Activated CD4-positive, alpha-beta T cell treated with anti-CD3 and anti-CD28 coated beads, Interleukin-2, amount 10 ng/mL, durations not matched to agents 24 days and 14 days (primary cell): ENCODE data around the gene SASH1. TPM values are rescaled to one million over a fixed set of nuclear protein-coding genes. Genes with fewer than 3 reads are reported as not detected.

Source experiments
- DNase-seq: peaks from one replicate; pipeline ENCODE4 v3.0.0; 2022
- H3K27ac Mint-ChIP-seq: one replicate; pipeline ENCODE4 v1.8.0; 2022; ENCODE audit warnings: mild to moderate bottlenecking, mixed read lengths
- H3K27me3 Mint-ChIP-seq: one replicate; pipeline ENCODE4 v1.8.0; 2022; ENCODE audit warnings: mixed read lengths
- H3K36me3 Mint-ChIP-seq: one replicate; pipeline ENCODE4 v1.8.0; 2022; ENCODE audit warnings: low read depth, mild to moderate bottlenecking, mixed read lengths
- H3K4me1 Mint-ChIP-seq: one replicate; pipeline ENCODE4 v1.8.0; 2021; ENCODE audit warnings: mixed read lengths
- H3K4me3 Mint-ChIP-seq: one replicate; pipeline ENCODE4 v1.8.0; 2022; ENCODE audit warnings: mild to moderate bottlenecking, moderate library complexity, mixed read lengths
- H3K9me3 Mint-ChIP-seq: one replicate; pipeline ENCODE4 v1.8.0; 2021; ENCODE audit warnings: mixed read lengths
- intact Hi-C: fragments of 100-400 bp; cut with micrococcal nuclease; formaldehyde crosslinking; loops from one replicate; pipeline ENCODE4 v1.15.1; 2023
- total RNA-seq: library from RNA; stranded (reverse); gene quantifications from 2 replicates; pipeline ENCODE4 v1.2.3, GENCODE V29; 2022

SASH1 gene
- total RNA-seq, 1 donor from 2014 or later: 0.44 TPM

- Mint-ChIP-seq H3K27me3 (peaks cover 15% of the 10 kb centered on the region), H3K4me3 (no peak overlapping the region), H3K36me3 (no peaks in the 10 kb centered on the region), H3K9me3 (no peaks in the 10 kb centered on the region), H3K4me1 (no peaks in the 10 kb centered on the region), H3K27ac (no peak overlapping the region)
- no peak for DNase-seq
- intact Hi-C loops: no loop called here
Observed at GRCh38 chr6:148493424-148493823, 150.8 kb downstream of the SASH1 start.

DNA sequence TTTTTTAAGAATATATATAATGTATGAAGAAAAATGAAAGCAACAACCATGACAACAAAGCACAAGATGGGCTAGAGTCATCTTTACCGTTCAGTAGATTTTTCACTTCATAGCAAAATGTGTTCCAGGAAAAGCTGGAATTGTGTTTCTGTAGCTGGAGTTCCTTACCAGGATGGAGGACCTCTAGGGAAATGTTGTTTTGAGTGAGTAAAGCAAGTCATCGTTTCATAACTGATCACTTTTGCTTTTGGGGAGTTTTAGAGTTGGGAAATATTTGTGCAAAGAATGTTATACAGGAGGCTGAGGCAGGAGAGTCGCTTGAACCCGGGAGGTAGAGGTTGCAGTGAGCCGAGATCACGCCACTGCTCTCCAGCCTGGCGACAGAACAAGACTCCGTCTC is 151.6 kb downstream of the SASH1 start:
- H3K9me3 Mint-ChIP-seq: no peaks in the 10 kb centered on the region
- no peak overlapping the region for H3K4me3 Mint-ChIP-seq
- no peak for DNase-seq
- H3K27me3 Mint-ChIP-seq: peaks cover 11% of the 10 kb centered on the region
- H3K27ac Mint-ChIP-seq: no peak overlapping the region
- H3K36me3 Mint-ChIP-seq: no peaks in the 10 kb centered on the region
- intact Hi-C loops: no loop called here
- no peaks in the 10 kb centered on the region for H3K4me1 Mint-ChIP-seq

GRCh38 chr6:148495029-148495428 is 152.4 kb downstream of the SASH1 start:
- Mint-ChIP-seq H3K27me3 (peaks cover 11% of the 10 kb centered on the region), H3K36me3 (no peaks in the 10 kb centered on the region), H3K4me3 (no peak overlapping the region), H3K27ac (no peak overlapping the region), H3K9me3 (no peaks in the 10 kb centered on the region), H3K4me1 (no peaks in the 10 kb centered on the region)
- DNase-seq: no peak
- intact Hi-C loops: no loop called here

- intact Hi-C loops: no loop called here
- Mint-ChIP-seq H3K4me3 (no peak overlapping the region), H3K4me1 (no peaks in the 10 kb centered on the region), H3K27me3 (peaks cover 13% of the 10 kb centered on the region), H3K9me3 (no peaks in the 10 kb centered on the region), H3K36me3 (no peaks in the 10 kb centered on the region), H3K27ac (no peak overlapping the region)
- DNase-seq: no peak
Observed at GRCh38 chr6:148497257-148497656, 154.6 kb downstream of the SASH1 start.

GRCh38 chr6:148497717-148498116 is 155.1 kb downstream of the SASH1 start:
- no peak for DNase-seq
- Mint-ChIP-seq H3K9me3 (no peaks in the 10 kb centered on the region), H3K4me1 (no peaks in the 10 kb centered on the region), H3K27ac (no peak overlapping the region), H3K27me3 (peaks cover 13% of the 10 kb centered on the region), H3K36me3 (no peaks in the 10 kb centered on the region), H3K4me3 (no peak overlapping the region)
- intact Hi-C loops: no loop called here

GRCh38 chr6:148500402-148500801 is 157.8 kb downstream of the SASH1 start:
- no peak overlapping the region for H3K27ac Mint-ChIP-seq

DNA sequence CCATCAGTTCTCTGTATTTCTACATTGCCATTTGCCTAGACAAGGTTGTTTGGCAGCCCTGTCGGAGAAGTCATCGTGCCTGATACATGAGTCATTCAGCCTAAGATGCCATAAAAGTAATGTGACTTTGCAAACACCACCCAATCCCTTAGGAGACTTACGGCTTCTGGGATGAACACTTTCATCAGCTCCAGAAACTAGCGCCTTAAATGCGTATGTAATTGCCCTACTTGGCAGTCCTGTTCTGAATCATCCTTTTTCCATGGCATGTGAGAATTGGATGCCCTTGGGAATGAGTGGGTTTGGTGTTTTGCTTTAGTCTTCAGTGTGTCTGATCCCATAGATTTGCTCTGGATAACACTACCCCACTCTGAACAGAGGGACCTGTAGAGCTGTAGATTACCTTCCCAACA is 158.5 kb downstream of the SASH1 start:
- no peak overlapping the region for H3K4me3 Mint-ChIP-seq
- H3K4me1 Mint-ChIP-seq: no peaks in the 10 kb centered on the region
- H3K27ac Mint-ChIP-seq: no peak overlapping the region

More at GRCh38 chr6:148500402-148500801, 157.8 kb downstream of the SASH1 start:
- DNase-seq: no peak
- Mint-ChIP-seq H3K36me3 (no peaks in the 10 kb centered on the region), H3K4me3 (no peak overlapping the region), H3K9me3 (no peaks in the 10 kb centered on the region), H3K27me3 (peaks cover 9% of the 10 kb centered on the region), H3K4me1 (no peaks in the 10 kb centered on the region)
- intact Hi-C loops: no loop called here

DNA sequence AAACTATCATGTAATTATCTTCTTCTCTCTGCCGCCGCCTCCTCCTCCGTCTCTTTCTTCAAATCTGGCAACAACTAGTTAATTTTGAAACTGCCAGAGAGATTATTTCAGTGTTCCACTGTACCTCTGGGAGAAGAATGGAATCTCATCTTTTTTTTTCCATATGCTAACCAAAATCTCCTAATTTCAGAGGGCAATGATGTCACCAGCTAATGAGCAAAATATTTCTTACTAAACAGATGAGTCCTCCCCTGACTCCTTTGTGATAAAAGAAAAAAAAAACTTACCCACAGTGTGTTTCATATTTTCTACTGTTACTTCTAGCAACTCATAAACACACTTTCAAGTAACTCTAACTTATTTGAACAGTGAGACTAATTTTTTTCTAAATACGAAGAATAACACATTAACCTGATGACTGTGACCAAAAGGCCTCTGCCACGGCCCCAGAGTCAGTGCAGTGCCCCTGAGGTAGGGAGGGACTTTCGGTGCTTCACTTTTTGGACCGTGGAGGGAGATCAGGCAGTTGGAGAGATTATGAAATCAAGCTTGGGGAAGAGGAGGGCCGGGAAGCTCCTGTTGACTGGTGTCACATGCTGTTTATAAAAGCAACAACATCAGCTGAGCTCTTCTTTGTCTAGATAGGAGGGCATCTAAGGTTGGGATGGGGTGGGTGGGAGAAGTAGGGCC is 159.6 kb downstream of the SASH1 start:
- Mint-ChIP-seq H3K27ac (no peak overlapping the region), H3K36me3 (no peaks in the 10 kb centered on the region), H3K27me3 (peaks cover 9% of the 10 kb centered on the region), H3K4me3 (no peak overlapping the region), H3K9me3 (no peaks in the 10 kb centered on the region), H3K4me1 (no peaks in the 10 kb centered on the region)
- no peak for DNase-seq
- intact Hi-C loops: no loop called here

More for the DNA sequence above, 158.5 kb downstream of the SASH1 start:
- no peak for DNase-seq
- Mint-ChIP-seq H3K9me3 (no peaks in the 10 kb centered on the region), H3K36me3 (no peaks in the 10 kb centered on the region), H3K27me3 (peaks cover 9% of the 10 kb centered on the region)
- intact Hi-C loops: no loop called here

DNA sequence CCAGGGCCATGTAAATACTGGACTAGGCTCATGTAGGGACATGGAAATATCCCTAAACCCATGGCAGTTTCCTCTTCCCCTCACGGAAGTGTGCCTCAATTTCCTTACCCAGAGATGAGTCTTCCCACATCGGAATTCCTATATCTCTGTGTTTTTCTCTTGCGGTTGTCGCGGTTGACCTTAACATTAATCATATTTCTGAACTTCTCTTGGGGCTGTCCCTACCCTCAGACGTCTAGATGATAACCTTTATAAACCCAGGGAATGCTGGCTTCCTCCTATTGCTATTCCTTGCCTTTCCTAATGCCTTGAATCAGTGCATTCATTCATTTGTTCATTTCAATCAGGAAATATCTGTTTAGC is 160.1 kb downstream of the SASH1 start:
- Mint-ChIP-seq H3K27ac (no peak overlapping the region), H3K9me3 (no peaks in the 10 kb centered on the region), H3K27me3 (peaks cover 7% of the 10 kb centered on the region), H3K4me3 (no peak overlapping the region), H3K4me1 (no peaks in the 10 kb centered on the region), H3K36me3 (no peaks in the 10 kb centered on the region)
- DNase-seq: no peak
- intact Hi-C loops: no loop called here

DNA sequence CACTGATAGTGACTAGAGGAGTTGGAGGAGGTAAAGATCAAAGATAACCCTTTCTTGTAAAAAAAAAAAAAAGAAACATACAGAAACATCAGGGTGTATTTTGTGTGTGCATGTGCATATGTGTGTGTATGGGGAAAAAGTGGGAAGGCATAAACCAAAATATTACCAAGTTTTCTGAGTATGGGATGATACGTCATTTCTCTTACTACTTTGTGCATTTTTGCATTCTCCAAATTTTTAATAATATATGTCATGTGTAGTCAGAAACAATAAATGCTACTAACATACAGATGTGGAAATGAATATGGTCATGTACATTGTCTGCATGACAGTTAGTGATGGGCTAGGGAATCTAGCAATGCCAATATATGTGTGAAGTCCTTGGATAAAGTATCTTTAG is 161.1 kb downstream of the SASH1 start:
- Mint-ChIP-seq H3K27me3 (peaks cover 12% of the 10 kb centered on the region), H3K4me3 (no peak overlapping the region), H3K27ac (no peak overlapping the region), H3K4me1 (no peaks in the 10 kb centered on the region), H3K36me3 (no peaks in the 10 kb centered on the region), H3K9me3 (no peaks in the 10 kb centered on the region)
- DNase-seq: no peak
- intact Hi-C loops: no loop called here

- H3K27ac Mint-ChIP-seq: no peak overlapping the region
- no peaks in the 10 kb centered on the region for H3K9me3 Mint-ChIP-seq
- peaks cover 11% of the 10 kb centered on the region for H3K27me3 Mint-ChIP-seq
Observed at GRCh38 chr6:148507774-148508173, 165.1 kb downstream of the SASH1 start.

DNA sequence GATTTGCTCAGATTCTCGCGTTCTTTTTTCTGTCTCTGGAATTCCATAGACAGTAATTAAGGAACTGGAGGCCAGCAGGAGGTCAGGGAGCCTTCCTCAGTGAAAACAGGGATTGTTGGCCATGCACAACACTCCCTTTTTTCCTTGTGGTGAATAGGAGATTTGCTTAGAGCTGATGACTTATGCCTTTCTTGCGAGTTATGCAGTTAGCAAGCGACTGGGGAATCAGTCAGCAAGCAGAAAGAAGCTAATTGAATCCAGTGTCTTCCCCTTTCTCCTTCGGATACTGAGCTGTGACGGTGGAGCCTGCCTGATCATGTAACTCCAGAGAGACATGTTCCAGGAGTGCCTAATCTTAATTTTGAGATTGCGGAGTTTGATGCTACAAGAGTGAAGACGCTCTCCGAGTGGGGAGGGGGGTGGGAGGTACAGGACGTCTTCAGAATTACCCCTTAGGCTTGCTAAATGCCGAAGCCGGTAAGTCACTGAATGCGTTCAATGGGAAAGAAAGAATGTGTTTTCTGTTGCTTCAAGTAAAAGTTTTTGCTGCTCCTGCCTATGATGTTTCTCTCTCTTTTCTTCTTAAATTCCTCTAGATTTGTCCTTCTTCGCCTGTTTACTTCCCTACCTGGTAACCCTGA is 165.9 kb downstream of the SASH1 start:
- H3K9me3 Mint-ChIP-seq: no peaks in the 10 kb centered on the region
- H3K4me3 Mint-ChIP-seq: no peak overlapping the region
- H3K4me1 Mint-ChIP-seq: no peaks in the 10 kb centered on the region
- intact Hi-C loops: no loop called here
- H3K27ac Mint-ChIP-seq: no peak overlapping the region
- peaks cover 14% of the 10 kb centered on the region for H3K27me3 Mint-ChIP-seq
- no peaks in the 10 kb centered on the region for H3K36me3 Mint-ChIP-seq
- no peak for DNase-seq

More at GRCh38 chr6:148507774-148508173, 165.1 kb downstream of the SASH1 start:
- no peak overlapping the region for H3K4me3 Mint-ChIP-seq
- DNase-seq: no peak
- H3K36me3 Mint-ChIP-seq: no peaks in the 10 kb centered on the region
- intact Hi-C loops: no loop called here
- no peaks in the 10 kb centered on the region for H3K4me1 Mint-ChIP-seq

GRCh38 chr6:148509119-148509799 is 166.6 kb downstream of the SASH1 start:
- intact Hi-C loops: no loop called here
- H3K9me3 Mint-ChIP-seq: no peaks in the 10 kb centered on the region
- no peak for DNase-seq
- peaks cover 14% of the 10 kb centered on the region for H3K27me3 Mint-ChIP-seq
- no peaks in the 10 kb centered on the region for H3K36me3 Mint-ChIP-seq
- H3K4me1 Mint-ChIP-seq: no peaks in the 10 kb centered on the region
- no peak overlapping the region for H3K27ac Mint-ChIP-seq
- H3K4me3 Mint-ChIP-seq: no peak overlapping the region

DNA sequence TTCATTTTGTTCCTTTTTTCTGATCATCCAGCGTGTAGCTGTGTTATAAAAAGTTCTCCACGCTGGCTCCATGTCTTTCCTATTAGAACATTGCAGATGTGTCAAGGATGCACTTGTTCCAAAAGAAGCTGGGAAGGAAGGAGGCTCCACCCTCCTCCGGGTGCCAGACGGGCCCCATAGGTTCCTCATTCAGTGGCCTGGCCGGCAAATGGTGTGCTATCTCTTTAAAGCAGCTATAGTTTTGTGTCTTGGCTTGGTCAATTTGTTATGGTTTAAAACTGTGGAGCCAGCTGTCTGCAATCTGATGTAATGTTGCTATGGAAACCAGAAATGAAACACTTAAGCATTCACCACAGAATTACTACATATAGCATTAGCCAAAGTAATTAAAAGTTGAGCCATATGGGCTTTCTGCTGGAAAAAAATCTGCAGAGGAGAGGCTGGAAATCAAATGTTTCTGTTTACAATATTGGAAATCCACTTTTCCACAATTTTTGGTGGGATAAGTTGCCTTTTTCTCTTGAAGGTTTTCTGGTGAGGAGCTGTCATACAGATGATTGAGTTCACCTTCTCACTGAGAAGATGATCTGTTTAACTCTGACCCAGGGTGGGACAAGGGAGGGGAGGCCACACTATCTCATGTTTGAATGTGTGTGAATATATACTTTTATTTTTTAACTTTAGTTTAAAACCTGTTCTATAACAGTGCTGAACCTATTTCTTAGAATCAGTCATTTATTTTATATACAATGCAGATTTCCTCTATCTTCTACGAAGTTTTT is 167.4 kb downstream of the SASH1 start:
- H3K27ac Mint-ChIP-seq: no peak overlapping the region
- H3K27me3 Mint-ChIP-seq: peaks cover 14% of the 10 kb centered on the region
- H3K9me3 Mint-ChIP-seq: no peaks in the 10 kb centered on the region
- DNase-seq: no peak
- H3K36me3 Mint-ChIP-seq: no peaks in the 10 kb centered on the region
- no peak overlapping the region for H3K4me3 Mint-ChIP-seq
- no peaks in the 10 kb centered on the region for H3K4me1 Mint-ChIP-seq
- intact Hi-C loops: no loop called here
